ENCODE measurements around the gene MAN2B2. TPM values are rescaled to one million over a fixed set of nuclear protein-coding genes. Genes with fewer than 3 reads are reported as not detected.

Gene MAN2B2
- total RNA-seq, 1 donor from 2014 or later: 4.2 TPM

DNA sequence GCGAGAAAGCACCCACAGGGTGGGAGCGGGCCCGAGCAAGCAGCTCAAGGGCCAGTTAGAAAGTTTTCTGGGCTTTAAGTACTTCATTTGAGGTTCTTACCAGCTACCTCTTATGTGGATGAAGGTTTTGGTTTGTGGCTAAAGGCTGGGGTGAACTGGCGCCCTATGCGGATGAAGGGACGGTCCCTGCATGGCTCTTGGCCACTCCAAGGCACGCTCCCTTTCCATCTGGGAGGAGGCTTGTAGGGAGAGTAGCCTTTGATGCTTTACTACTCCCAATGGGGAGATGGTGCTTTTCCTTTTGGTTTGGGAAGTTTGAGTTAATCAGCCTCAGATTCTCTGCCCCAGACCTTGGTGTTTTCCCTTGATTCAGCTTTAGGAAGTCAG is 83.2 kb downstream of the MAN2B2 start:
- H3K9me3 ChIP-seq (ENCODE audit: control insufficient read depth in 3 of 3, low read length in 3 of 3): no peaks in the 10 kb centered on the region
- no peaks in the 10 kb centered on the region for H3K36me3 ChIP-seq (ENCODE audit: control insufficient read depth in 3 of 3, insufficient read depth in 3 of 3, low read length in 3 of 3)
- peaks cover 0 to 3% (median 3%) of the 10 kb centered on the region in 3 donors for H3K4me1 ChIP-seq (ENCODE audit: control insufficient read depth in 3 of 3, insufficient read depth in 3 of 3, low read length in 3 of 3)
- peak overlapping the region in 1 of 3 donors; percentile 54 for H3K9ac ChIP-seq (ENCODE audit: low read depth in 1 of 3, low read length in 3 of 3)
- H3K27ac ChIP-seq (ENCODE audit: low read depth, low read length): no peak overlapping the region
- peaks cover 3 to 23% (median 7%) of the 10 kb centered on the region in 3 donors for H3K27me3 ChIP-seq (ENCODE audit: control insufficient read depth in 3 of 3, insufficient read depth in 3 of 3, low read length in 3 of 3)
- peak overlapping the region in 2 of 3 donors; percentile 49 to 61 for H3K4me3 ChIP-seq (ENCODE audit: low read length in 3 of 3)

DNA sequence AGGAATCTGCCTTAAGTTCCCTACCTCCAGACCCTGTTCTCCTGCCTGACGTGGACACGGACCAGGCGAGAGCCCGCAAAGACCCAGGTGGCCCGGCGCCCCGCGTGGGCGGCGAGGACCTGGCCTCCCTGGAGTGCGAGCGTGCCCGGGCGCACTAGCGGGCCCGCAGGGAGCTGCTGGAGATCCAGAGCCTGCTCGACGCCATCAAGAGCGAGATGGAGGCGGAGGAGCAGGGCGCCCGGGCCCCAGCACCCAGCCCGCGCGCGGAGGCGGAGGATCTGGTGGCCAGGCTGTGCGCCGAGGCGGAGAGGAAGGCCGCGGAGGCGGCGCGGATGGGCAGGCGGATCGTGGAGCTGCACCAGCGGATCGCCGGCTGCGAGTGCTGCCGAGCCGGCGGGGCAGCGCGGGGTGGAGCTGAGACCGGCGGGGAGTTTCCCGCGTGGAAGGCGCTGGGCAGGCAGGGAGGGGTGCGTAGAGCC is 83.6 kb downstream of the MAN2B2 start:
- Histone ChIP-seq H3K27me3 (ENCODE audit: control insufficient read depth in 3 of 3, insufficient read depth in 3 of 3, low read length in 3 of 3) (peaks cover 3 to 27% (median 12%) of the 10 kb centered on the region in 3 donors), H3K4me3 (ENCODE audit: low read length in 3 of 3) (peak overlapping the region in 2 of 3 donors; percentile 49 to 61), H3K4me1 (ENCODE audit: control insufficient read depth in 3 of 3, insufficient read depth in 3 of 3, low read length in 3 of 3) (peaks cover 0 to 5% (median 3%) of the 10 kb centered on the region in 3 donors), H3K9me3 (ENCODE audit: control insufficient read depth in 3 of 3, low read length in 3 of 3) (no peaks in the 10 kb centered on the region), H3K36me3 (ENCODE audit: control insufficient read depth in 3 of 3, insufficient read depth in 3 of 3, low read length in 3 of 3) (no peaks in the 10 kb centered on the region), H3K9ac (ENCODE audit: low read depth in 1 of 3, low read length in 3 of 3) (peak overlapping the region in 2 of 3 donors; percentile 29 to 54), H3K27ac (ENCODE audit: low read depth, low read length) (no peak overlapping the region)

DNA sequence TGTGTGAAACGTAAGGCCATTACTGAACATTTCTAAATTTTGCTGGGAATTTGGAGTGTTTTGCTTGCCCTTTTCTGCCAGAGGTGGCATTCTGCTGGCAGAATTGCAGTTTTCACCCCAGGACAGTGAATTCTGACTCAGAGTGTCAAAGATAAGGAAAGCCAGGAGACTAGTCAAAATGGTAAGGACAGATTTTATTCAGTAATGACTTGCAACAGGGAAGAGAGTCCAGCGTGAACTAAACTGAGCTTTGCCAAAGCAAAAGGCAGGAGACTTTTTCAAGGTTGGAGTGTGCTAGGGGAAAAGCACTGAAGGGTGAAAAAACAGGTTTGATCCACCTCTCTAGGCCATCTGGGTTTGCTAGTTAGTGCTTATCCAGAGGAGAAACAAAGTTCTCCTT is 84.9 kb downstream of the MAN2B2 start:
- Histone ChIP-seq H3K9ac (ENCODE audit: low read depth in 1 of 3, low read length in 3 of 3) (no peak overlapping the region), H3K9me3 (ENCODE audit: control insufficient read depth in 3 of 3, low read length in 3 of 3) (no peaks in the 10 kb centered on the region), H3K36me3 (ENCODE audit: control insufficient read depth in 3 of 3, insufficient read depth in 3 of 3, low read length in 3 of 3) (no peaks in the 10 kb centered on the region), H3K27ac (ENCODE audit: low read depth, low read length) (no peak overlapping the region), H3K27me3 (ENCODE audit: control insufficient read depth in 3 of 3, insufficient read depth in 3 of 3, low read length in 3 of 3) (peaks cover 3 to 32% (median 21%) of the 10 kb centered on the region in 3 donors), H3K4me1 (ENCODE audit: control insufficient read depth in 3 of 3, insufficient read depth in 3 of 3, low read length in 3 of 3) (peaks cover 0 to 15% (median 11%) of the 10 kb centered on the region in 3 donors), H3K4me3 (ENCODE audit: low read length in 3 of 3) (no peak overlapping the region)

DNA sequence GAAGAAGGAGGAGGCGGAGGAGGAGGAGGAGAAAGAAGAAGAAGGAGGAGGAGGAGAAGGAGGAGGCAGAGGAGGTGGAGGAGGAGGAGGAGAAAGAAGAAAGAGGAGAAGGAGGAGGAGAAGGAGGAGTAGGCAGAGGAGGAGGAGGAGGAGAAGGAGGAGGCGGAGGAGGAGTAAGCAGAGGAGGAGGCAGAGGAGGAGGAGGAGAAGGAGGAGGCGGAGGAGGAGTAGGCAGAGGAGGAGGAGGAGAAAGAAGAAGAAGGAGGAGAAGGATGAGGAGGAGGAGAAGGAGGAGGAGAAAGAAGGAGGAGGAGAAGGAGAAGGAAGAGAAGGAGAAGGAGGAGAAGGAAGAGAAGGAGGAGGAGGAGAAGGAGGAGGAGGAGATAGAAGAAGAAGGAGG is 85.4 kb downstream of the MAN2B2 start:
- Histone ChIP-seq H3K36me3 (ENCODE audit: control insufficient read depth in 3 of 3, insufficient read depth in 3 of 3, low read length in 3 of 3) (no peaks in the 10 kb centered on the region), H3K9ac (ENCODE audit: low read depth in 1 of 3, low read length in 3 of 3) (no peak overlapping the region), H3K27me3 (ENCODE audit: control insufficient read depth in 3 of 3, insufficient read depth in 3 of 3, low read length in 3 of 3) (peaks cover 8 to 38% (median 27%) of the 10 kb centered on the region in 3 donors)

DNA sequence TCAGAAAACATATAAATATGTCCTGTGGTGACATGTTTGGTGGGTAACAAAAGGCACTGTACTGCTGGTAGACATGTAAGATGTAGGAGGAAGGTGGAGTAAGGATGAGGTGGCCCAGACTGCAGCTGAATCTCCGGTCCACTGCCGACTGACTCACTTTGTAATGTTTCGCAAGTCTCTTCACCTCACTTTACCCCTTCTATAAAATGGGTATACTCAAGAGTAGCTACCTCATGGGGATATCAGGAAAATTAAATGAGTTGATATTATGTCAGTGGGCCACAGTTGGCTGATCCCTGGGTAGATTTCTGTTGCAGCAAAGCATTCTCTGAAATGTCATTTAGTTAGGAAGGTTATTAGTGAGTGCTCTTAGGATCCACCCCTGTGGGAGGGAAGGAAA is 87.6 kb downstream of the MAN2B2 start:
- H3K27me3 ChIP-seq (ENCODE audit: control insufficient read depth in 3 of 3, insufficient read depth in 3 of 3, low read length in 3 of 3): peaks cover 13 to 43% (median 31%) of the 10 kb centered on the region in 3 donors
- H3K9me3 ChIP-seq (ENCODE audit: control insufficient read depth in 3 of 3, low read length in 3 of 3): peaks cover 0 to 2% (median 0%) of the 10 kb centered on the region in 3 donors
- H3K36me3 ChIP-seq (ENCODE audit: control insufficient read depth in 3 of 3, insufficient read depth in 3 of 3, low read length in 3 of 3): no peaks in the 10 kb centered on the region
- H3K4me3 ChIP-seq (ENCODE audit: low read length in 3 of 3): no peak overlapping the region
- no peak overlapping the region for H3K27ac ChIP-seq (ENCODE audit: low read depth, low read length)
- no peak overlapping the region for H3K9ac ChIP-seq (ENCODE audit: low read depth in 1 of 3, low read length in 3 of 3)
- peaks cover 0 to 16% (median 12%) of the 10 kb centered on the region in 3 donors for H3K4me1 ChIP-seq (ENCODE audit: control insufficient read depth in 3 of 3, insufficient read depth in 3 of 3, low read length in 3 of 3)

More for the DNA sequence above, 85.4 kb downstream of the MAN2B2 start:
- H3K4me3 ChIP-seq (ENCODE audit: low read length in 3 of 3): no peak overlapping the region
- H3K4me1 ChIP-seq (ENCODE audit: control insufficient read depth in 3 of 3, insufficient read depth in 3 of 3, low read length in 3 of 3): peaks cover 0 to 16% (median 12%) of the 10 kb centered on the region in 3 donors
- H3K27ac ChIP-seq (ENCODE audit: low read depth, low read length): no peak overlapping the region
- peaks cover 0 to 2% (median 0%) of the 10 kb centered on the region in 3 donors for H3K9me3 ChIP-seq (ENCODE audit: control insufficient read depth in 3 of 3, low read length in 3 of 3)

DNA sequence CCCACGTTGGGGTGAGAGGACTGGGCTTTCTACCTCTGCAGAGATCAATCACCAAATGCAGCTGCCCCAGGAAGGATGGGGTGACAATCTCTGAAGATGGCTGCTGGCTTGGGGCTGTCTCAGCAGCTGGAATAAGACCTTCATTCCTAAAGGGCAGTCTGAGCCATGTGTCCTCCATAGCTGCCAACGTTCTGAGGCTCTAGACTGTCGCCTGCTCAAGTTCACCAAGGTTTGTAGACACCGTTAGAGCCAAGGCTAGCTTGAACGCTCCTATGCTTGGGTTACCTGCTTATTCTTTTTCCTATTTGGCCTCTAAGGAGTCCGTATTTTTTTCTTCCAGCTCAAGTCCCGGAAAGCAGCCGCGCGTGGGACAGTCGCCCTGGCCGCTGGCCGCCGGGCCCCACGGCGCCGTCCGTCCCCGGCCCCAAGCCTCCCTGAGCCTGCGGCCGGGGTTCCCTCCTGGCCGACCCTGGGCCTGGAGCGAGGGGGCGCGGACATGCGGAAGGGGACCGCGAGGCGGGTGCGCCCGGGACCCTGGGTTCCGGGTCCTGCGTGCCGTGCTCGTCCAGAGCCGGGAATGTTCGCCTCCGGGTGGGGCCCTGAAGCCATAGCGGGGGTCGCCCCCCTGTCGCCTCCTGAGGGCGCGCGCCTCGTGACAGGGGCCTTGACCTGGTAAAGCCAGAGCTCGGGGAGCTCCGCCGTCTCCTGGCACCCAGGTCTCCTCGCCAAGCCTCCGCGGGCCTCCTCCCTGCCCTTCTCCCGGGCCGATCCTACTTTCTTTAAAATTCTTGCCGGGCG is 88.8 kb downstream of the MAN2B2 start:
- Histone ChIP-seq H3K9me3 (ENCODE audit: control insufficient read depth in 3 of 3, low read length in 3 of 3) (peaks cover 0 to 2% (median 0%) of the 10 kb centered on the region in 3 donors), H3K27me3 (ENCODE audit: control insufficient read depth in 3 of 3, insufficient read depth in 3 of 3, low read length in 3 of 3) (peaks cover 9 to 47% (median 31%) of the 10 kb centered on the region in 3 donors), H3K9ac (ENCODE audit: low read depth in 1 of 3, low read length in 3 of 3) (peak overlapping the region; percentile 46 to 72 (median 63)), H3K4me1 (ENCODE audit: control insufficient read depth in 3 of 3, insufficient read depth in 3 of 3, low read length in 3 of 3) (peaks cover 0 to 16% (median 12%) of the 10 kb centered on the region in 3 donors), H3K36me3 (ENCODE audit: control insufficient read depth in 3 of 3, insufficient read depth in 3 of 3, low read length in 3 of 3) (peaks cover 0 to 4% (median 0%) of the 10 kb centered on the region in 3 donors), H3K4me3 (ENCODE audit: low read length in 3 of 3) (peak overlapping the region; percentile 40 to 66 (median 61)), H3K27ac (ENCODE audit: low read depth, low read length) (no peak overlapping the region)

DNA sequence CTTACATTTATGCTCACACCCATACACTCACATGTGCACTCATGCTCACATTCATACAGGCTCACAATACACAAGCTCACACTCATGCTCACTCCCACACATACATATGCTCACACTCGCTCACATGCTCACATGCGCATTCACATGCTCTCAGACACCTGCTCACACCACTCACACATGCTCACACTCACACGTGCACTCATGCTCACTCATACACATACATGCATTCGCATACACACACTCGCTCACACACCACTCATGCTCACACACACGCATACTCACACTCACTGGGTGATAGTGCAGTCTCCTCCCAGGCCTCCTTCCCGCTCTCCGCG is 90.3 kb downstream of the MAN2B2 start:
- Histone ChIP-seq H3K27me3 (ENCODE audit: control insufficient read depth in 3 of 3, insufficient read depth in 3 of 3, low read length in 3 of 3) (peaks cover 9 to 39% (median 27%) of the 10 kb centered on the region in 3 donors), H3K4me3 (ENCODE audit: low read length in 3 of 3) (no peak overlapping the region), H3K9ac (ENCODE audit: low read depth in 1 of 3, low read length in 3 of 3) (no peak overlapping the region), H3K27ac (ENCODE audit: low read depth, low read length) (no peak overlapping the region), H3K9me3 (ENCODE audit: control insufficient read depth in 3 of 3, low read length in 3 of 3) (peaks cover 0 to 2% (median 0%) of the 10 kb centered on the region in 3 donors), H3K36me3 (ENCODE audit: control insufficient read depth in 3 of 3, insufficient read depth in 3 of 3, low read length in 3 of 3) (peaks cover 0 to 4% (median 0%) of the 10 kb centered on the region in 3 donors), H3K4me1 (ENCODE audit: control insufficient read depth in 3 of 3, insufficient read depth in 3 of 3, low read length in 3 of 3) (peaks cover 0 to 13% (median 9%) of the 10 kb centered on the region in 3 donors)

DNA sequence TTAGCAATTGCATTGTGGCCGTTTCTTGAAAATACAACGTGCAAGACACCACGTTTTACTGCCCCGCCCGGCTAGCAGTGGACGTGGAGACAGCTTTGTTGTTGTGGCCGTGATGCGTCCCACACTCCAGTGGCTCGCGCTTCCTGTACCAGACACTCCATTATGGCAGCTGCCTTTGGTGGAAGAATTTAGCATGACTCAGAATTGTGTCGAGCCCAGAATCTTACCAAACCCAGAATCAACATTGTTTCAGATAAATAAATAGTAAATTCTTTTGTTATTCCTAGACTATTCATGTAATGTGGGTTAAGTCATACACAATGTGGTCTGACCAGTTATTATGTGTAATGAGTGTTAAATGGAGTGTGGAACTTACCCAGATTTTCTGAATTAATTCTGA is 93.4 kb downstream of the MAN2B2 start:
- Histone ChIP-seq H3K27ac (ENCODE audit: low read depth, low read length) (no peak overlapping the region), H3K9ac (ENCODE audit: low read depth in 1 of 3, low read length in 3 of 3) (no peak overlapping the region), H3K36me3 (ENCODE audit: control insufficient read depth in 3 of 3, insufficient read depth in 3 of 3, low read length in 3 of 3) (peaks cover 0 to 6% (median 0%) of the 10 kb centered on the region in 3 donors), H3K4me3 (ENCODE audit: low read length in 3 of 3) (no peak overlapping the region), H3K27me3 (ENCODE audit: control insufficient read depth in 3 of 3, insufficient read depth in 3 of 3, low read length in 3 of 3) (peaks cover 9 to 22% (median 22%) of the 10 kb centered on the region in 3 donors), H3K4me1 (ENCODE audit: control insufficient read depth in 3 of 3, insufficient read depth in 3 of 3, low read length in 3 of 3) (peaks cover 0 to 13% (median 9%) of the 10 kb centered on the region in 3 donors), H3K9me3 (ENCODE audit: control insufficient read depth in 3 of 3, low read length in 3 of 3) (peaks cover 0 to 2% (median 0%) of the 10 kb centered on the region in 3 donors)

DNA sequence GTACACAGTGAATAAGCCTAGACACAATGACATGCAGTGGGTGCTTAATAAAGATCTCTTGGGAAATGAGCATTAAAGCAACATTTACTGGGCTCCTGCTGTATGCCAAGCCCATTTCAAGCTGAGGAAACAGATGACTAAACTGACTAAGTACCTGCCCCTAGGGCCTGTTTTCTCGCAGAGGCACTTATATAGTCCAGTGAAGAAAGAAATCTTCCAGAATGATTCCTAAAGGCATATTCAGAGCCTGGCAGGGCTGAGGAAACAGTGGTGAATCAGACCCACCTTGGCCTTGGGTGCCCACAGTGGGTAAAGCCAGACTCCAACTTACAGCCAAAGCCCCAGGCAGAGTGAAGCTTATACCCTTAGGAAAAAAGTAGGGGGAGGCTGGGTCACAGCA is 96.7 kb downstream of the MAN2B2 start:
- H3K4me3 ChIP-seq (ENCODE audit: low read length in 3 of 3): no peak overlapping the region

DNA sequence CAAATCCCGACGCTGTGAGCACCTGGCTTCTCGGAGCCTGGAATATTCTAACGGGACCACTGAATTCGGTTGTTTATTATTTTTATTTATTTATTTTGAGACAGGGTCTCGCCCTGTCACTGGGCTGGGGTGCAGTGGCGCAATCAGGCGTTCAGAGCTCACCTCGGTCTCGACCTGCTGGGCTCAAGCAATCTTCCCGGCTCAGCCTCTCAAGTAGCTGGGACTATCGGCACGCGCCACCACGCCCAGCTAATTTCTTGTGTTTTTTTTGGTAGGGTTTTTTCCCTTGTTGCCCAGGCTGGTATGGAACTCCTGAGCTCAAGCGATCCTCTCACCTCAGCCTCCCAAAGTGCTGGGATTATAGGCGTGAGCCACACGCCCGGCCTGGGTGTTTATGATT is 97.1 kb downstream of the MAN2B2 start:
- H3K9me3 ChIP-seq (ENCODE audit: control insufficient read depth in 3 of 3, low read length in 3 of 3): no peaks in the 10 kb centered on the region
- H3K4me1 ChIP-seq (ENCODE audit: control insufficient read depth in 3 of 3, insufficient read depth in 3 of 3, low read length in 3 of 3): peaks cover 26 to 28% (median 28%) of the 10 kb centered on the region in 3 donors
- no peak overlapping the region for H3K27ac ChIP-seq (ENCODE audit: low read depth, low read length)
- H3K27me3 ChIP-seq (ENCODE audit: control insufficient read depth in 3 of 3, insufficient read depth in 3 of 3, low read length in 3 of 3): peaks cover 0 to 4% (median 0%) of the 10 kb centered on the region in 3 donors
- no peak overlapping the region for H3K9ac ChIP-seq (ENCODE audit: low read depth in 1 of 3, low read length in 3 of 3)
- H3K4me3 ChIP-seq (ENCODE audit: low read length in 3 of 3): no peak overlapping the region
- H3K36me3 ChIP-seq (ENCODE audit: control insufficient read depth in 3 of 3, insufficient read depth in 3 of 3, low read length in 3 of 3): peaks cover 0 to 10% (median 7%) of the 10 kb centered on the region in 3 donors

More for the DNA sequence above, 96.7 kb downstream of the MAN2B2 start:
- H3K27ac ChIP-seq (ENCODE audit: low read depth, low read length): no peak overlapping the region
- peaks cover 21 to 24% (median 23%) of the 10 kb centered on the region in 3 donors for H3K4me1 ChIP-seq (ENCODE audit: control insufficient read depth in 3 of 3, insufficient read depth in 3 of 3, low read length in 3 of 3)
- H3K36me3 ChIP-seq (ENCODE audit: control insufficient read depth in 3 of 3, insufficient read depth in 3 of 3, low read length in 3 of 3): peaks cover 0 to 10% (median 5%) of the 10 kb centered on the region in 3 donors
- no peaks in the 10 kb centered on the region for H3K9me3 ChIP-seq (ENCODE audit: control insufficient read depth in 3 of 3, low read length in 3 of 3)
- no peak overlapping the region for H3K9ac ChIP-seq (ENCODE audit: low read depth in 1 of 3, low read length in 3 of 3)
- H3K27me3 ChIP-seq (ENCODE audit: control insufficient read depth in 3 of 3, insufficient read depth in 3 of 3, low read length in 3 of 3): peaks cover 0 to 4% (median 0%) of the 10 kb centered on the region in 3 donors
